ENCODE measurements around the gene TMEM175. TPM values are rescaled to one million over a fixed set of nuclear protein-coding genes. Genes with fewer than 3 reads are reported as not detected.

TMEM175 gene
- total and polyA plus RNA-seq, 2 donors (not counting 1 experiment from before 2014, with no cell fraction given), result 44.4 to 432 TPM

- no peak for ATAC-seq (ENCODE audit: low read depth)
- Mint-ChIP-seq H3K27ac (no peak overlapping the region), H3K9me3 (ENCODE audit: insufficient read depth) (no peaks in the 10 kb centered on the region), H3K27me3 (no peaks in the 10 kb centered on the region), H3K4me3 (no peak overlapping the region), H3K4me1 (no peaks in the 10 kb centered on the region)
- WGBS (ENCODE audit: insufficient coverage), result 98% methylated on average over 49 of the region's 49 CpGs
- Histone ChIP-seq H3K4me3 (ENCODE audit: control extremely low read depth in 1 of 5, extremely low read depth in 1 of 5, insufficient read depth in 1 of 5, low read depth in 2 of 5, low read length in 4 of 5) (no peak overlapping the region), H4K20me1 (ENCODE audit: control insufficient read depth, insufficient read depth, low read length, poor library complexity, severe bottlenecking) (peaks cover 93% of the 10 kb centered on the region), H3K9me3 (ENCODE audit: control extremely low read depth in 1 of 3, control insufficient read depth in 2 of 3, insufficient read depth in 1 of 3, low read length in 2 of 3) (peaks cover 0 to 11% (median 0%) of the 10 kb centered on the region in 3 donors), H3K27ac (ENCODE audit: low read length in 2 of 2) (no peak overlapping the region), H3K36me3 (replicated peaks in 1 of 2; ENCODE audit: control extremely low read depth in 1 of 2, control insufficient read depth in 1 of 2, extremely low read depth in 1 of 2, insufficient read depth in 2 of 2, low read length in 1 of 2) (peaks cover 0 to 32% of the 10 kb centered on the region in 2 experiments), H3K9ac (ENCODE audit: low read length) (no peak overlapping the region), H2AFZ (ENCODE audit: insufficient read depth, low read depth, low read length, poor library complexity, severe bottlenecking) (no peak overlapping the region), H3K4me1 (ENCODE audit: control insufficient read depth in 2 of 2, insufficient read depth in 2 of 2, low read length in 2 of 2) (no peaks in the 10 kb centered on the region), H3K4me2 (replicated peaks; ENCODE audit: low read depth, low read length, poor library complexity, severe bottlenecking) (no peak overlapping the region), H3K27me3 (replicated peaks in 1 of 4; ENCODE audit: control extremely low read depth in 1 of 4, control insufficient read depth in 3 of 4, insufficient read depth in 4 of 4, low read length in 3 of 4) (no peaks in the 10 kb centered on the region), H3K79me2 (ENCODE audit: control insufficient read depth, insufficient read depth, low read length) (peaks cover 77% of the 10 kb centered on the region)
- no peak for DNase-seq
- POLR2A ChIA-PET, result no interaction called here
- TF ChIP-seq CTCF (IDR thresholded peaks at IDR 0.05) (no peak), EZH2 (IDR thresholded peaks at IDR 0.05; ENCODE audit: borderline replicate concordance, insufficient read depth, low read depth, low read length, poor library complexity, severe bottlenecking) (no peak)
- CTCF ChIA-PET, result no interaction called here
- intact Hi-C loops (cut with micrococcal nuclease), result no loop called here
Measured at GRCh38 chr4:905485-906338, 26.5 kb upstream of the TMEM175 start.
